ENCODE measurements around the gene CD59.

CD59 gene

DNA sequence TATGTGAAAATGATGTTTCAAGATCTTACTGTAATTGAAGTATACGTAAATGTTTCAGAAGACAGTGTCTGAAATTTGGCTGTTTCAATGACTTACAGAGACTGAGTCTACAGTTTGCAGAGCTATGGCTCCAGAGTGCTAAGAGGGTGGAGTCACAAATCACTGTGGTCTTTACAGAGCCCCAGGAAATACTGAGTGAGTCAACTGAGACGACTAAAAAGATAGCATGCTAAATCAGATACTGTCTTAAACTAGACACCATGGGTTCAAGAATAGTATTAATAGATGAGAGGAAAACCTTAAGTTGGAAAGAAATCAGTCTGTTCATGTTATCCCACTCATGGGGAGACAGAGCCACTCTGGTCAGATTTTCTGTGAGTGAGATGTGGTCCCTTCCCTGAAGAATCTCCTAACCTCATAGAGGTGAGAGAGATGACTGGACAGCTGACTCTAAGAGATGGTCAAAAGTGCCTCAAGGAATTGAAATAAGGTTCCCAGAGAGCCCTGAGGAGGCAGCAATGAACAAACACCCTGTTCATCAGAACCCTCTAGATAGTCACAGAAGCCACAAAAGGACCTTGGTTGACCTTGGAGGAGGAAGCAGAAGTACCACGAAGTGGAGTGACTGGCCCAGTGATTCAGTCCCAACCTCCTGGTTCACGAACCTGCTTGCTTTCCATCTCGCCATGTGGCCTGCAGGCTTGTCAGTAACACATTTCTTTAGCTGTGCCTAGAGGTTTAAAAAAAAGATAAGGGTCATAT, 65.8 kb downstream of the CD59 start:
- Histone ChIP-seq H3K36me3 (ENCODE audit: control insufficient read depth, insufficient read depth, low read length) (no peaks in the 10 kb centered on the region), H3K9me3 (ENCODE audit: control insufficient read depth, low read length) (no peaks in the 10 kb centered on the region), H3K4me1 (ENCODE audit: control insufficient read depth, insufficient read depth, low read length, poor library complexity, severe bottlenecking) (no peaks in the 10 kb centered on the region), H3K4me3 (ENCODE audit: insufficient read depth, low read depth, low read length, poor library complexity, severe bottlenecking) (no peak overlapping the region), H3K27ac (ENCODE audit: insufficient read depth, low read length, poor library complexity, severe bottlenecking) (no peak overlapping the region), H3K27me3 (replicated peaks; ENCODE audit: control insufficient read depth, insufficient read depth, low read length, poor library complexity, severe bottlenecking) (no peaks in the 10 kb centered on the region)
- DNase-seq, result no peak

DNA sequence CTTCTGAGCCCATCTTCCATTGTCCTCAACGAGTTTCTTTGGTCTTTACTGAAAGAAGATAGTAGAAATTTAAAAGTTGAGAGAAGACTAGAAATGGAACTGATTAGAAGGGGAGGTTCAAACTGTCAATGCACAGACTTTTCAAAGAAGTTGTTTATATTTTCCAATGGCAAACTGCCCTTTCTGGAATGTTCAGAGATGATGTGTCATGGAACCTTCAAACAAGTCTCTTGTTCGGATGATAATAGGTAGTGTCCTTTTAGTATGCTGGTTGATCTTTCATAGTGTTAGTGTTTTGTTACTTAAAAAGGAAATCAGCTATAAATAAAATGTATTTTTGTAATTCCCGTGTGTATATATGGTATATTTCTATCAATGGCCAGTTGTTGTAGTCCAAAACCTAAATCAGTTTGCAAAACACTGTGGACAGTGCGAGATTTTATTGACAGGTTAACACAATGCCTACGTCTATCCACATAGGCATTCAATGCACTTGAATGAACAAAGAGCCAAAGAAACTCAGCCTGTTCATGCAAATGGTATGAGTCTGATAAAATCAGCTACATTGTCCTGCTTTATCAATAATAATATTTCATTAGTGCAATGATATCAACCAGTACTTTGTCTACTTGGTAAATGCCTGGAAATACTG, 66.5 kb downstream of the CD59 start:
- Histone ChIP-seq H3K4me1 (ENCODE audit: control insufficient read depth, insufficient read depth, low read length, poor library complexity, severe bottlenecking) (no peaks in the 10 kb centered on the region), H3K27ac (ENCODE audit: insufficient read depth, low read length, poor library complexity, severe bottlenecking) (no peak overlapping the region), H3K4me3 (ENCODE audit: insufficient read depth, low read depth, low read length, poor library complexity, severe bottlenecking) (no peak overlapping the region), H3K9me3 (ENCODE audit: control insufficient read depth, low read length) (no peaks in the 10 kb centered on the region), H3K36me3 (ENCODE audit: control insufficient read depth, insufficient read depth, low read length) (no peaks in the 10 kb centered on the region), H3K27me3 (replicated peaks; ENCODE audit: control insufficient read depth, insufficient read depth, low read length, poor library complexity, severe bottlenecking) (no peaks in the 10 kb centered on the region)
- no peak for DNase-seq

DNA sequence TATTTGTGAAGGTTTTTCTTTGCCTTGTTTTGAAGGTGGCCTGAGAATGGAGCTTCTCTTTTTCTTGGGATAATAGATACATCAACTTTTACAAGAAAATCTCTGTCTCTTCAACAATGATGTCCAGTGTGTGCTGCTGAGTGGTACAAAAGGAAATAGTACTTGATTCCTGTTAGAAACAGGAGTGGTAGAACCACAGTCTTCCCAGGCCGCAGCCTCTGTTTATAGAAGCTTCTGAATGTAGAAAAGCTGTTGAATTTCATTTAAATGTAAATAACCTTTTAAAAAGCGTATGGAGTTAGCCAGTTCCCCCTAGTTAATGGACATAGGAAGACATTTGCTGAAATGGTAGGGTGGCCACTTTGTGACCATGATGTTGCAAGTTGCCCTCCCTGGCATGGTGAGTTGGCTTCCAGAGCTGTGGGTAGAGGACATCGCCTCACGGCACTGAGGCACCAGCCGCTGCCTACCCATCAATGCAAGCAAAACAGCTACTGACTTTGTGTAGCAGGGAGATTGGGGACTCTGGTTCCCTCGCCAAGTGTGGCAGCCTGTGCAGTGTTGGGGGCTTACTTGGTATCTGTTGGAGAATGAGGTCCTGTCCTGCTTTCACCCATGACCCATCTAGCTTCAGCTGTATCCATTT, 67.1 kb downstream of the CD59 start:
- no peak overlapping the region for H3K27ac ChIP-seq (ENCODE audit: insufficient read depth, low read length, poor library complexity, severe bottlenecking)
- H3K9me3 ChIP-seq (ENCODE audit: control insufficient read depth, low read length), result no peaks in the 10 kb centered on the region
- no peak overlapping the region for H3K4me3 ChIP-seq (ENCODE audit: insufficient read depth, low read depth, low read length, poor library complexity, severe bottlenecking)
- no peaks in the 10 kb centered on the region for H3K27me3 ChIP-seq (replicated peaks; ENCODE audit: control insufficient read depth, insufficient read depth, low read length, poor library complexity, severe bottlenecking)
- H3K36me3 ChIP-seq (ENCODE audit: control insufficient read depth, insufficient read depth, low read length), result no peaks in the 10 kb centered on the region
- no peaks in the 10 kb centered on the region for H3K4me1 ChIP-seq (ENCODE audit: control insufficient read depth, insufficient read depth, low read length, poor library complexity, severe bottlenecking)
- no peak for DNase-seq

DNA sequence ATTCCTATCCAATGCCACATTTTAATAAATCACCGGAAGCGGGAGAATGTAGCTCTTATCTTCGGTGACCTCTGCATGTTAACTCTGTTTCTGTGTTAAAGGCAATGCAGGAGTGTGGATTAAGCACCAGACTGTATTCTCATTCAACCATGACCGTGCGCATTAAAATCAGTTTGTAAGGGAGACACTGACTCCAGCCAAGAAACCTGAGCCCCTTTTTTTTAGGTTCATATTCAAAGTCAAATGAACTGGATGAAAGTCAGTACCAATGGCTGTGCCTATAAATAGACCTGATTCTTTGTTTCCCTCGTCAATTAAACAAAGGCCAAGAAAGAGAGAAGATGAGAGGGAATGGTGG, 67.8 kb downstream of the CD59 start:
- no peak for DNase-seq
- no peaks in the 10 kb centered on the region for H3K36me3 ChIP-seq (ENCODE audit: control insufficient read depth, insufficient read depth, low read length)
- H3K9me3 ChIP-seq (ENCODE audit: control insufficient read depth, low read length), result no peaks in the 10 kb centered on the region
- H3K27ac ChIP-seq (ENCODE audit: insufficient read depth, low read length, poor library complexity, severe bottlenecking), result no peak overlapping the region
- no peak overlapping the region for H3K4me3 ChIP-seq (ENCODE audit: insufficient read depth, low read depth, low read length, poor library complexity, severe bottlenecking)
- H3K4me1 ChIP-seq (ENCODE audit: control insufficient read depth, insufficient read depth, low read length, poor library complexity, severe bottlenecking), result no peaks in the 10 kb centered on the region
- no peaks in the 10 kb centered on the region for H3K27me3 ChIP-seq (replicated peaks; ENCODE audit: control insufficient read depth, insufficient read depth, low read length, poor library complexity, severe bottlenecking)

DNA sequence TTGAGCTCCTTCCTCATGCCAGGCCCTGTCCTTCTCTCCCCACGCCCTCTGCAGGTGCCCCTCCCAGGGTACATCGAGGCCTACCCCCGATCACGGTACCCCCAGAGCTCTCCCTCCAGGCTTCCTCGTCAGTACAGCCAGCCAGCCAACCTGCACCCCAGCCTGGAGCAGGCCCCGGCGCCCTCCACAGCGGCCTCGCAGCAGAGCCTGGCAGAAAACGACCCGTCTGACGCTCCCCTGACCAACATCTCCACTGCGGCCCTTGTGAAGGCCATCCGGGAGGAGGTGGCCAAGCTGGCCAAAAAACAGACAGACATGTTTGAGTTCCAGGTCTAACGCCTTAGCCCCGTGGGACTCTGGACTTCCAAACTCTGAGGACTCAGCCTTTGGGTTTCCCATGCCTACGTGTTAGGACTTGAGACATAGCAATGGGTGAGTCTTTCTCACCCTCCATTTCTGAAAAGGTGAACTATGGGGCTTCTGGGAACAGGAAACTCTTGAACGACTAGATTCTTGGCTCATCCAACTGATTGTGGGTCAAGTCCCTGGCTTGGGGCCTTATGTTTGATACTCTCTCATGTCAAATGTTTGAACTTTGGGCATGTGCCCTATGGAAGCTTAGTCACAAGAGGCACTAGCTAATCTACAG, 68.3 kb downstream of the CD59 start:
- DNase-seq, result no peak
- no peaks in the 10 kb centered on the region for H3K4me1 ChIP-seq (ENCODE audit: control insufficient read depth, insufficient read depth, low read length, poor library complexity, severe bottlenecking)
- no peak overlapping the region for H3K27ac ChIP-seq (ENCODE audit: insufficient read depth, low read length, poor library complexity, severe bottlenecking)
- H3K9me3 ChIP-seq (ENCODE audit: control insufficient read depth, low read length), result no peaks in the 10 kb centered on the region
- H3K36me3 ChIP-seq (ENCODE audit: control insufficient read depth, insufficient read depth, low read length), result no peaks in the 10 kb centered on the region
- H3K27me3 ChIP-seq (replicated peaks; ENCODE audit: control insufficient read depth, insufficient read depth, low read length, poor library complexity, severe bottlenecking), result no peaks in the 10 kb centered on the region
- H3K4me3 ChIP-seq (ENCODE audit: insufficient read depth, low read depth, low read length, poor library complexity, severe bottlenecking), result no peak overlapping the region

DNA sequence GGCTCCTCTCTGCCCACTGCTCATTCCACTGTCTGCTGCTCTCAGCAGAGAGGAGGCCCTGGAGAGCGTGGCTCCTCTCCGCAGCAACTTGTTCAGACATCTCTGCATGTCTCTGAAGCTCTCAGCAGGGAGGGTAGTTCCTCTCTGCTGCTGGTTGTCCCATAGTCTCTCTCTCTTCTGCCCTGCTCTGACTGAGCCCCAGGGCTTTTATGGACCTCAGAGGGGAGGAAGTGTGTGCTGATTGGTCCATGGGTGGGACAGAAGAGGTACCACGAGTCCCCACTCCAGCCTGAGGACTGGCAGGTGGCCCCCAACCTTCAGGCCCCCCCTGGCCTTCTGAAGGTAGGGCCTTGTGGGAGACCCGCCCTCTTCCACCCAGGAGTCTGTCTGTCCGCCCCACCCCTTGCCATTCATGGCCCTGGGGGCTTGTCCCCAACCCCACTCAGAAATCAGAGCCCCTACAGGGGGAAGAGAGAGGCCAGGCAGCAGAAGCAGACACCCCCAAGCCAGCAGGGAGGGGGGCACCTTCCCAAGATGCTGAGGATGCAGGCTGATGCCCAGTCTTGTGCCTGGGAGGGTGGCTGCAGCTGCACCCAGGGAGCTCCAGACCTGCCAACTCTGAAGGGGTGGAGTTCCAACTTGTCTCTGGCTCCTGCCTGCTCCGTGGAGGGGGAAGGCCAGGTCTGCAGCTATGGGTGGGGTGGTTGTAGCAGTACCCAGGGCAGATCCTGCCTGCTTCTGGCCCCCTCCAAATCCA, 70.7 kb downstream of the CD59 start:
- no peaks in the 10 kb centered on the region for H3K36me3 ChIP-seq (ENCODE audit: control insufficient read depth, insufficient read depth, low read length)
- no peak for DNase-seq

DNA sequence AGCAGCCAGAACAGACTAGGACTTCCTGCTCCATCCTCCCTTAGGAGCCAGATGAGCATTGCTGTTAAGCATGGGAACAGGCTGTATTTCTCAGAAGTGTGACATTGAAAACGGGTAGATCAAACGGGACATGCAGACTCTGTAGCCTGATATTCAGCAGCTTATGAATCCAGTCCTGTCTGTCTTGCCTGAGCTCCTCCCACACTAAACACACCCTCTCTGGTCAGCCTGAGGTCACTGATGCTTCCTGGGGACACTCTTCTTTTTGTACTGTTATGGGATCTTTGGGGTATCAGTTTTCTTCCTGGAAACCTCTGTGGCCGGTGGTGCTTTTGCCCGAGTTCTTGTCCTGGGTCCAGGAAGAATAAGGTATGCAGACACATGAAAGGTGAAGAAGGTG, 71.4 kb downstream of the CD59 start:
- no peaks in the 10 kb centered on the region for H3K36me3 ChIP-seq (ENCODE audit: control insufficient read depth, insufficient read depth, low read length)
- no peaks in the 10 kb centered on the region for H3K4me1 ChIP-seq (ENCODE audit: control insufficient read depth, insufficient read depth, low read length, poor library complexity, severe bottlenecking)
- H3K27ac ChIP-seq (ENCODE audit: insufficient read depth, low read length, poor library complexity, severe bottlenecking), result no peak overlapping the region
- DNase-seq, result no peak
- no peak overlapping the region for H3K4me3 ChIP-seq (ENCODE audit: insufficient read depth, low read depth, low read length, poor library complexity, severe bottlenecking)
- no peaks in the 10 kb centered on the region for H3K27me3 ChIP-seq (replicated peaks; ENCODE audit: control insufficient read depth, insufficient read depth, low read length, poor library complexity, severe bottlenecking)
- no peaks in the 10 kb centered on the region for H3K9me3 ChIP-seq (ENCODE audit: control insufficient read depth, low read length)

More for the DNA sequence above, 70.7 kb downstream of the CD59 start:
- Histone ChIP-seq H3K27ac (ENCODE audit: insufficient read depth, low read length, poor library complexity, severe bottlenecking) (no peak overlapping the region), H3K9me3 (ENCODE audit: control insufficient read depth, low read length) (no peaks in the 10 kb centered on the region), H3K4me1 (ENCODE audit: control insufficient read depth, insufficient read depth, low read length, poor library complexity, severe bottlenecking) (no peaks in the 10 kb centered on the region), H3K27me3 (replicated peaks; ENCODE audit: control insufficient read depth, insufficient read depth, low read length, poor library complexity, severe bottlenecking) (no peaks in the 10 kb centered on the region), H3K4me3 (ENCODE audit: insufficient read depth, low read depth, low read length, poor library complexity, severe bottlenecking) (no peak overlapping the region)

DNA sequence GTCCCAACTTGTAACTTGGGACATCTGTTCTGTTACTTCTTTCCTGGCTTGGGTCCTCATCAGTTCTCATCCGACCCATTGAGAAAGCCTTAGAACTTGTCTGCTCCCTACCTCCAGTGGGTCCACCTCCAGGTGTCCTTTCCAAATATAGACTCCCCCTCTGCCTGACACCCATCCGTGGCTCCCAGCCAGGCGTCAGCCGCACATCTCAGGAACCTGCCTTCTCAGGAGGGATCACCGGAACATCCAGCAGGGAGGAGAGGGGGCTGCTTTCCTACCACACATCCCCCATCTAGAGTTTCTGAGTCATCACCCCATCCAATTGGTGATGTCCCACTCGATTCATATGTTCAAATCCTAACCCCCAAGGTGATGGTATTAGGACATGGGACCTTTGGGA, 72.1 kb downstream of the CD59 start:
- Histone ChIP-seq H3K4me3 (ENCODE audit: insufficient read depth, low read depth, low read length, poor library complexity, severe bottlenecking) (no peak overlapping the region), H3K4me1 (ENCODE audit: control insufficient read depth, insufficient read depth, low read length, poor library complexity, severe bottlenecking) (no peaks in the 10 kb centered on the region), H3K27me3 (replicated peaks; ENCODE audit: control insufficient read depth, insufficient read depth, low read length, poor library complexity, severe bottlenecking) (no peaks in the 10 kb centered on the region), H3K36me3 (ENCODE audit: control insufficient read depth, insufficient read depth, low read length) (no peaks in the 10 kb centered on the region), H3K27ac (ENCODE audit: insufficient read depth, low read length, poor library complexity, severe bottlenecking) (no peak overlapping the region), H3K9me3 (ENCODE audit: control insufficient read depth, low read length) (no peaks in the 10 kb centered on the region)
- DNase-seq, result no peak

DNA sequence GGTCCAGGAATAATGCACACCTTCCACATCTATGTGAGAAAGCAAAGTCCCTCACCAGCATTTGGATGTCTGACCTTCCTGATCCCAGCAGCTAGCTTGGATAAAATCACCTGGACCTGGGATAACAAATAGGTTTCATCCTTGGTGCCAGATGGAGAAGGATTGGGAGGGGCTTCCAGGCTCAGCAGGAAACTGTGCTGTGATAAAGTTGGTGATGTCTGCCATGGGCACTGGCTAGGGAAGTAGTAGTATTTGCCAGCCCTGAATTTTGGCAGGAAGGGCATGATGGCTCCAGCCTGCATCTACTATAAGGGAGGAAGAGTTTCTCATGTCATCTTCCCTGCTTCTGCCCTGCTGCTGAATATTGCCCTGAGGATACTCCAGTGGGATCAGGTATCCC, 73.1 kb downstream of the CD59 start:
- no peak overlapping the region for H3K4me3 ChIP-seq (ENCODE audit: insufficient read depth, low read depth, low read length, poor library complexity, severe bottlenecking)
- no peaks in the 10 kb centered on the region for H3K27me3 ChIP-seq (replicated peaks; ENCODE audit: control insufficient read depth, insufficient read depth, low read length, poor library complexity, severe bottlenecking)
- H3K27ac ChIP-seq (ENCODE audit: insufficient read depth, low read length, poor library complexity, severe bottlenecking), result no peak overlapping the region
- H3K4me1 ChIP-seq (ENCODE audit: control insufficient read depth, insufficient read depth, low read length, poor library complexity, severe bottlenecking), result no peaks in the 10 kb centered on the region
- no peaks in the 10 kb centered on the region for H3K9me3 ChIP-seq (ENCODE audit: control insufficient read depth, low read length)
- no peak for DNase-seq
- H3K36me3 ChIP-seq (ENCODE audit: control insufficient read depth, insufficient read depth, low read length), result no peaks in the 10 kb centered on the region
